Occipital lobe (tissue), 3 donors: ENCODE results near the gene BCAP29. TPM values are rescaled to one million over a fixed set of nuclear protein-coding genes. Genes with fewer than 3 reads are reported as not detected.

ENCODE experiments used
- DNase-seq: peaks from one replicate; lab custom pipeline; 2025; lab: John Stamatoyannopoulos, UW
- small RNA-seq: library from RNA; depleted of rRNA; stranded (forward); fragments of <200 nt; gene quantifications from one replicate; pipeline ENCODE3, GENCODE V24; 2014
- total RNA-seq: library from RNA; depleted of rRNA; stranded (reverse); fragments of >200 nt; gene quantifications from one replicate; pipeline ENCODE4 v1.2.3, GENCODE V29; 2014

Gene BCAP29
- total RNA-seq, 1 donor from 2014 or later = 66.9 TPM

- no peak for DNase-seq
Observed at GRCh38 chr7:107661865-107662379, 81.9 kb downstream of the BCAP29 start.

GRCh38 chr7:107663196-107663595 lies 83.2 kb downstream of the BCAP29 start:
- DNase-seq = no peak

GRCh38 chr7:107666790-107667189 lies 86.7 kb downstream of the BCAP29 start:
- DNase-seq = no peak

GRCh38 chr7:107667341-107667740 lies 87.3 kb downstream of the BCAP29 start:
- DNase-seq = no peak

- DNase-seq = no peak
Observed at GRCh38 chr7:107668296-107668695, 88.2 kb downstream of the BCAP29 start.

Small RNA genes within 50 kb of the gene (small RNA-seq; reads per million reads assigned to genes)
- gene BANF1P5 = not detected
- gene RF01233 = not detected

Other genes starting within 250 kb of the BCAP29 start
- 226 TPM for gene GPR22, start 110.2 kb upstream of the BCAP29 start, total RNA-seq
- 46.2 TPM for gene COG5, start 16.3 kb upstream of the BCAP29 start, total RNA-seq
- 17.9 TPM for gene DUS4L, start 16.3 kb upstream of the BCAP29 start, total RNA-seq
- 15.3 TPM for gene SLC26A4, start 80.6 kb downstream of the BCAP29 start, total RNA-seq
- 24.5 TPM for gene CBLL1, start 163.9 kb downstream of the BCAP29 start, total RNA-seq
- gene SLC26A3, start 223.0 kb downstream of the BCAP29 start, total RNA-seq = not detected